Esophagus muscularis mucosa (tissue), 4 donors: ENCODE measurements around the gene CLCN7. TPM values are rescaled to one million over a fixed set of nuclear protein-coding genes. Genes with fewer than 3 reads are reported as not detected.

Source experiments
- DNase-seq: peaks from one replicate; pipeline ENCODE4 v3.0.0-alpha.2; 2017; ENCODE audit errors: extremely low spot score
- H3K27ac ChIP-seq, 4 donors: fragments of 200-600 bp; sonication (generic); replicated peaks in 1 of 4; 1 replicate in 3 of 4; 2 replicates in 1 of 4; pipeline ENCODE4 v1.5.1; 2016 to 2019; ENCODE audit warnings: mild to moderate bottlenecking in 1 of 4
- H3K27me3 ChIP-seq, 4 donors: fragments of 200-600 bp; sonication (generic); one replicate each; pipeline versions ENCODE4 v1.5.1 to v1.6.0; 2016 to 2019
- H3K36me3 ChIP-seq, 4 donors: fragments of 200-600 bp; sonication (generic); one replicate each; pipeline ENCODE4 v1.5.1; 2016 to 2019
- H3K4me1 ChIP-seq, 4 donors: fragments of 200-600 bp; sonication (generic); one replicate each; pipeline ENCODE4 v1.5.1; 2016 to 2019
- H3K4me3 ChIP-seq, 4 donors: fragments of 200-600 bp; sonication (generic); 1 replicate in 2 of 4; 2 replicates in 2 of 4; pipeline ENCODE4 v1.5.1; 2016 to 2019; ENCODE audit warnings: mild to moderate bottlenecking in 4 of 4, moderate library complexity in 1 of 4
- H3K9me3 ChIP-seq, 4 donors: fragments of 200-600 bp; sonication (generic); 1 replicate in 3 of 4; 2 replicates in 1 of 4; pipeline ENCODE4 v1.5.1; 2016 to 2019
- EP300 ChIP-seq: sonication (generic); formaldehyde crosslinking; IDR thresholded peaks from one replicate; pipeline ENCODE4 v1.6.1; 2017; ENCODE audit warnings: antibody characterized with exemption
- POLR2A ChIP-seq: fragments of 450-650 bp; IDR thresholded peaks from one replicate; pipeline ENCODE4 v1.6.1; 2017; ENCODE audit warnings: antibody characterized with exemption, moderate library complexity, mild to moderate bottlenecking, low read depth
- POLR2AphosphoS5 ChIP-seq, 2 donors: sonication (generic); formaldehyde crosslinking; IDR thresholded peaks; one replicate each; pipeline ENCODE4 v1.6.1; 2017; ENCODE audit warnings: antibody characterized with exemption in 2 of 2
- WGBS: methylation state at CpG from one replicate; pipeline ENCODE4 v1.1.5; 2018; 5-methylcytosine and 5-hydroxymethylcytosine counted together
- intact Hi-C: fragments of 100-400 bp; cut with DNase I; formaldehyde crosslinking; loops from one replicate; pipeline ENCODE4 v1.15.1; 2023
- total RNA-seq, 4 donors: library from RNA; depleted of rRNA; stranded (reverse); fragments of >200 nt; gene quantifications; one replicate each; pipeline versions ENCODE4 v1.1.0 to v1.2.1, GENCODE V29; 2016
- TF ChIP-seq, protein P1 (sequence below), 3 experiments: fragments of 200-600 bp in 2 of 3; fragments of 450-650 bp in 1 of 3; sonication (generic) in 2 of 3; IDR thresholded peaks; one replicate each; pipeline ENCODE4 v1.5.1; 2017 to 2019; ENCODE audit warnings: antibody characterized with exemption in 3 of 3, mild to moderate bottlenecking in 2 of 3, moderate library complexity in 1 of 3

Gene CLCN7
- total RNA-seq, 4 donors from 2014 or later: 41.5 to 130 (median 71.9) TPM

DNA sequence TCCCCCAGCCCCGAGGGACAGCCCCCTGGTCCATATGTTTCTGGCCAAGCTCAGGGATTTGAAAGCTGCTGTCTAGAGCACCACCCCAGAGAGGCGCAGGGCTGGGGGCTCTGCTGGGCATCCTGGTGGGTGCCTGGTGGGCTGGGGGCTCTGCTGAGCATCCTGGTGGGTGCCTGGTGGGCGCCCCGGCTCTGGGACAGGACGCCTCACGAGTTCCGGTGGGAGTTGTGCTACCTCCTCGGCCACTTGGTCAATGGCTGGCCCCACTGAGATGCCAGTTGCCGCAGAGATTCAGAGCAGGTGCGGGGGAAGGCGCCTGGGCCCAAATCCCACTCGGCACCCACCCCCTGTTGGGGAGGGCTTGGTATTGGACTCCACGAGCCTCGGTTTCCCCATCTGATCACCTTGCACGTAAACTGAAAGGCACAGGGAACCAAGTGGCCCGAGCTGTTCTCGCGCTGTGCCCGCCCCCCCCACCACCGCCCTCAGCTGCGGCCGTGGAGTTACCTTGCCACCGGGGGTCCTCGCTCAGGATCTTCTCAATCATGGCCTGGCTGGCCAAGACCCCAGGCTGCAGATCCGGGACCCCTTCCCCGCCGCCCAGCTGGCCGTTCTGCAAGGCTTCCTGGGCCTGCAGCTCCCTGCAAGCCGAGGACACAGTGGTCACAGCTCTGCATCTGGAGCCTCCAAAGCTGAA lies 73.6 kb downstream of the CLCN7 start:
- intact Hi-C loops: loop anchor here (10.0 kb wide), 1 partner anchor 304 kb away; the partner anchor contains the start of gene MAPK8IP3
- Histone ChIP-seq H3K4me1 (peaks cover 0 to 4% (median 0%) of the 10 kb centered on the region in 4 donors), H3K27me3 (no peaks in the 10 kb centered on the region), H3K27ac (no peak overlapping the region), H3K36me3 (peaks cover 44 to 94% (median 79%) of the 10 kb centered on the region in 4 donors), H3K9me3 (no peaks in the 10 kb centered on the region), H3K4me3 (no peak overlapping the region)
- no peak for DNase-seq
- TF ChIP-seq POLR2A: no peak
- TF ChIP-seq POLR2AphosphoS5 (IDR thresholded peaks at IDR 0.05): no peak
- TF ChIP-seq, protein P1, sequence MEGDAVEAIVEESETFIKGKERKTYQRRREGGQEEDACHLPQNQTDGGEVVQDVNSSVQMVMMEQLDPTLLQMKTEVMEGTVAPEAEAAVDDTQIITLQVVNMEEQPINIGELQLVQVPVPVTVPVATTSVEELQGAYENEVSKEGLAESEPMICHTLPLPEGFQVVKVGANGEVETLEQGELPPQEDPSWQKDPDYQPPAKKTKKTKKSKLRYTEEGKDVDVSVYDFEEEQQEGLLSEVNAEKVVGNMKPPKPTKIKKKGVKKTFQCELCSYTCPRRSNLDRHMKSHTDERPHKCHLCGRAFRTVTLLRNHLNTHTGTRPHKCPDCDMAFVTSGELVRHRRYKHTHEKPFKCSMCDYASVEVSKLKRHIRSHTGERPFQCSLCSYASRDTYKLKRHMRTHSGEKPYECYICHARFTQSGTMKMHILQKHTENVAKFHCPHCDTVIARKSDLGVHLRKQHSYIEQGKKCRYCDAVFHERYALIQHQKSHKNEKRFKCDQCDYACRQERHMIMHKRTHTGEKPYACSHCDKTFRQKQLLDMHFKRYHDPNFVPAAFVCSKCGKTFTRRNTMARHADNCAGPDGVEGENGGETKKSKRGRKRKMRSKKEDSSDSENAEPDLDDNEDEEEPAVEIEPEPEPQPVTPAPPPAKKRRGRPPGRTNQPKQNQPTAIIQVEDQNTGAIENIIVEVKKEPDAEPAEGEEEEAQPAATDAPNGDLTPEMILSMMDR (IDR thresholded peaks at IDR 0.05): no peak
- no peak for TF ChIP-seq EP300
- 89% methylated on average over 18 of the region's 29 CpGs for WGBS

DNA sequence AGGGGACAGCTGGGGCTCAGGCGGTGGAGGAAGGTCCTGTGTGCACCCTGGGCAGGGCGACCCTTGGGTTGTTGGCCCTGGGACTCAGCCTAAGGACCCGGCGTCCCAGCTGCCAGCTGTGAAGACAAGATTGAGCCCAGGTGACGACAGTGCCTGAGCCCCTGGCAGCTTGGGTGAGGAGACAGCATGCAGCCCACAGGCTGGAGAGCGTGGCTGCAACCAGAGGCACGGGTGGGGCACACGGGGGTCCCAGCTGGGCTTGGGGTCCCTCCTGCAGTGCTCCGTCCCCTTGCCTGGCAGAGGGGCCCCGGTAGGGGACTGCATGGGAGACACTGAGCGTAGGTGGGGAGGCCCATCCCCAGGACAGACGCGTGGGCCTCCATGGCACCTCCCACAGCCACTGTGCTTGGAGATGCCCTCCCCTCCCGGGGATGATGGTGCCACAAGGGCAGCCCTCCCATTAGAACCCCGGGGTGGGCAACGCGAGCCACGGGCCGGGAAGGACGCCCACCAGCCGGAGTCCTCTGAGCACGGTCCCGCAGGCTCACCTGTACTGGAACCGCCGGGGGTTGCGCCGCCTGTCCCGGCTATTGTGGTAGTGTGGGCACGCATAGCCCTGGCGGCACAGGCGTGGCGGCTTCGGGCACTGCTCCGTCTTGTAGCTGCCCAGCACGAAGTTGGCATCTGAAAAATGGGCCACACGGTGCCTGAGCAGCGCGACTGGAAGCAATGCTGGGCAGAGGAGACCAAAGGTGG lies 75.8 kb downstream of the CLCN7 start:
- intact Hi-C loops: no loop called here
- WGBS: 88% methylated on average over 12 of the region's 38 CpGs
- Histone ChIP-seq H3K36me3 (peaks cover 50 to 98% (median 92%) of the 10 kb centered on the region in 4 donors), H3K4me1 (peaks cover 0 to under 1% (median 0%) of the 10 kb centered on the region in 4 donors), H3K9me3 (no peaks in the 10 kb centered on the region), H3K4me3 (no peak overlapping the region), H3K27me3 (no peaks in the 10 kb centered on the region), H3K27ac (no peak overlapping the region)
- DNase-seq: no peak
- TF ChIP-seq EP300 (no peak), POLR2A (no peak), POLR2AphosphoS5 (IDR thresholded peaks at IDR 0.05) (no peak)
- TF ChIP-seq, protein P1 (IDR thresholded peaks at IDR 0.05): no peak

DNA sequence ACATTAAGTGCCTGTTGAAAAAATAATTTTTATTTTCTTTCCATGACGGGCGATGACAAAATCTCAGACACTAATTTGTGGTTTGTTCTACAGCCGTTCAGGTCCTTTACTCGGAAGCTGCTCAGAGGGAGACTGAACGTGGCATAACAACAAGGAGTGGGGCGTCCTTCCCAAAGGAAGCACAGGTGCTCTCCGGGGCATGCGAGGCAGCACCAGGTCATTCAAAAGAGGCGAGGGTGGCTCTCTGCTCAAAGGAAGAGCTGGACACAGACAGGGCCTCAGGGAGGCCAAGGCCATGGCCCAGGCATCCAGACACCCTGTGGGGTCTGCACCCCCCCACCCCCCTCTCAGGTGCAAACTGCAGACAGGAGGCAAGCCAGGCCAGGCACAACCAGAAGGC lies 76.5 kb downstream of the CLCN7 start:
- H3K9me3 ChIP-seq: no peaks in the 10 kb centered on the region
- TF ChIP-seq POLR2A: no peak
- no peak for TF ChIP-seq POLR2AphosphoS5 (IDR thresholded peaks at IDR 0.05)
- TF ChIP-seq, protein P1 (IDR thresholded peaks at IDR 0.05): no peak
- TF ChIP-seq EP300: no peak
- H3K27me3 ChIP-seq: no peaks in the 10 kb centered on the region
- no peaks in the 10 kb centered on the region for H3K4me1 ChIP-seq
- no peak overlapping the region for H3K4me3 ChIP-seq
- H3K27ac ChIP-seq: no peak overlapping the region
- peaks cover 57 to 98% (median 93%) of the 10 kb centered on the region in 4 donors for H3K36me3 ChIP-seq
- 93% methylated on average over 9 of the region's 9 CpGs for WGBS
- no peak for DNase-seq
- intact Hi-C loops: no loop called here

DNA sequence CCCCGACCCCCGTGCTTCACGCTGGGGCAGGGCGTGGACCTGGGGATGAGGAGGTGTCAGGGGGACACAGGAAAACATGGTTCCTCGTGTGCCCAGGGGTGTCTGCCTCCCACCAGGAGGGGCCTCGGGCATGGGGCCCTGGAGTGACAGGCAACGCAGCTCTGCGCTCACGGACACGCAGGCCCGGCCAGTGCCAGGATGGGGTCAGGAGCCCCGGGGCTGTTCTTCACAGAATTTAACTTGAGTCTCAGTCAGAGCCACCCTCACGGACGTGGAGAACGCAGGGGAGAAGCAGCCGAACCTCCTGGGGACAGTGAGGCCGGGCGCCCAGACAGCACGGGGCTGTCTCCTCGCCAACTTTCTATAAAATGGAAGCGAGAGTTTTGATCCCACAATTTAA lies 77.0 kb downstream of the CLCN7 start:
- 100% methylated on average over 1 of the region's 21 CpGs for WGBS
- DNase-seq: no peak
- intact Hi-C loops: no loop called here
- no peak overlapping the region for H3K27ac ChIP-seq
- no peak overlapping the region for H3K4me3 ChIP-seq
- H3K27me3 ChIP-seq: no peaks in the 10 kb centered on the region
- TF ChIP-seq, protein P1 (IDR thresholded peaks at IDR 0.05): no peak
- H3K4me1 ChIP-seq: no peaks in the 10 kb centered on the region
- H3K36me3 ChIP-seq: peaks cover 60 to 98% (median 93%) of the 10 kb centered on the region in 4 donors
- H3K9me3 ChIP-seq: no peaks in the 10 kb centered on the region
